ENCODE data around the gene RARA.
A peak's percentile ranks its signal among the peaks of the same experiment; 100 is the strongest.
"Not testable (repeated sequence)": the region's sequence is repeated elsewhere in the genome, so short reads cannot be mapped to it uniquely, and the experiment has no call there.

RARA gene

DNA sequence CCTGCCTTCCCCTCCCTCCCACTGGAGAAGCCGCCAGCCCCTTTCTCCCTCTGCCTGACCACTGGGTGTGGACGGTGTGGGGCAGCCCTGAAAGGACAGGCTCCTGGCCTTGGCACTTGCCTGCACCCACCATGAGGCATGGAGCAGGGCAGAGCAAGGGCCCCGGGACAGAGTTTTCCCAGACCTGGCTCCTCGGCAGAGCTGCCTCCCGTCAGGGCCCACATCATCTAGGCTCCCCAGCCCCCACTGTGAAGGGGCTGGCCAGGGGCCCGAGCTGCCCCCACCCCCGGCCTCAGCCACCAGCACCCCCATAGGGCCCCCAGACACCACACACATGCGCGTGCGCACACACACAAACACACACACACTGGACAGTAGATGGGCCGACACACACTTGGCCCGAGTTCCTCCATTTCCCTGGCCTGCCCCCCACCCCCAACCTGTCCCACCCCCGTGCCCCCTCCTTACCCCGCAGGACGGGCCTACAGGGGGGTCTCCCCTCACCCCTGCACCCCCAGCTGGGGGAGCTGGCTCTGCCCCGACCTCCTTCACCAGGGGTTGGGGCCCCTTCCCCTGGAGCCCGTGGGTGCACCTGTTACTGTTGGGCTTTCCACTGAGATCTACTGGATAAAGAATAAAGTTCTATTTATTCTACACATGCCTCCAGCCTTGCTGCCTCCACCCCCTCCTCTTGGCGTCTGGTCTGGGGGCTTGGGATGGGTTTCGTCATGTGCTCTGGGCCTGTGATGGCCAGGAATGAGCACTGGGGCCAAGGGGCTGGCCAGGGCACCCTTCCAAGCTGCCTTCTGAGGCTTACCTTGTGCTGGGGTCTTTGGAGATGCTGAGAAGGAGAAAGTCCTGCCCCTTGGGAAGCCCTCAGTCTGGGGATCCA lies 48.3 kb downstream of the RARA start:
- DNase-seq (ENCODE audit: low read depth), result no peak

DNA sequence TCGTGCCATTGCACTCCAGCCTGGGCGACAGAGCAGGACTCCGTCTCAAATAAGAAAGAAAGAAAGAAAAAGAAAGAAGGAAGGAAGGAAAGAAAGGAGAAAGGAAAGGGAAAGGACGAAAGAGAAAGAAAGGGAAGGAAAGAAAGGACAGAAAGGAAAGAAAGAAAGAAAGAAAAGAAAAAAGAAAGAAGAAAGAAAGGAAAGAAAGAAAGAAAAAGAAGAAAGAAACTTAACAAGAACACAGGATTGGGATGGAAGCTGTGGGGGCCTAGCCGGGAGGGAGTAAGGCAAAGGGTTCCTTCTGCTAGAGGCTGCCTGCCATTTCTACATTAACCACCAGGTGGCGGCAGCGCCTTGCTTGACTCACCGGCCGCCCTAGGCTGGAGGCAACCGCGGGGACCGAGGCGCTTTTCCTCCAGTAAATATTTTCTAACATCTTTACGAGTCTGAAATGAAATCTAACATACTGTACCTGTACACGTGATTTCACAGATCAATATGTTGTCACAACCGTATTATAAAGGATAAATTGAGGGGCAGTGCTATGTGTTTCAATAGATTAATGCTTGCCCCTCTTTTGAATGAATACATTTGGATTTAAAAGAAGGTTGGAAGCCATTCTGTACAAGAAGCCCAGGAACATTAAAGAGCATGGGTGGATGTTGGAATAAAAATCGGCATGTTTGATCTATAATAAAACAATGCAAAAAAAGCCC lies 49.5 kb downstream of the RARA start:
- DNase-seq (ENCODE audit: low read depth), result peak; percentile 83

DNA sequence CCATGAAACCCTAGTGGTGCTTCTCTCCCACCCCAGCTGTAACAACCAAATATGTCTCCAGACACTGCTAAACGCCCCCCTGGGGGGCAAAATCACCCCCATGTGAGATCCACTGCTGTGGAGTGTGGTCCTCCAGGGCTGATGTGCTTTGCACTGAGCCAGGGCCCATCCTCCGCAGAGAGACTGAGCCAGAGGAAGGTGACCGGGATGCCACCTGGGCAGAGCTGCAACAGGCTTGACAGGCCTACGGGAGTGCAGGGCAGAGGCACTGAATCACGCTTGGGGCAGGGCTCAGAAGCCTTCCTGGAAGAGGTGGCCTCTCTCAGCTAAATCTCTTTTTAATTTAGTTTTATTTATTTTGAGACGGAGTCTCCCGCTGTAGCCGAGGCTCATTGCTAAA lies 51.1 kb downstream of the RARA start:
- no peak for DNase-seq (ENCODE audit: low read depth)

DNA sequence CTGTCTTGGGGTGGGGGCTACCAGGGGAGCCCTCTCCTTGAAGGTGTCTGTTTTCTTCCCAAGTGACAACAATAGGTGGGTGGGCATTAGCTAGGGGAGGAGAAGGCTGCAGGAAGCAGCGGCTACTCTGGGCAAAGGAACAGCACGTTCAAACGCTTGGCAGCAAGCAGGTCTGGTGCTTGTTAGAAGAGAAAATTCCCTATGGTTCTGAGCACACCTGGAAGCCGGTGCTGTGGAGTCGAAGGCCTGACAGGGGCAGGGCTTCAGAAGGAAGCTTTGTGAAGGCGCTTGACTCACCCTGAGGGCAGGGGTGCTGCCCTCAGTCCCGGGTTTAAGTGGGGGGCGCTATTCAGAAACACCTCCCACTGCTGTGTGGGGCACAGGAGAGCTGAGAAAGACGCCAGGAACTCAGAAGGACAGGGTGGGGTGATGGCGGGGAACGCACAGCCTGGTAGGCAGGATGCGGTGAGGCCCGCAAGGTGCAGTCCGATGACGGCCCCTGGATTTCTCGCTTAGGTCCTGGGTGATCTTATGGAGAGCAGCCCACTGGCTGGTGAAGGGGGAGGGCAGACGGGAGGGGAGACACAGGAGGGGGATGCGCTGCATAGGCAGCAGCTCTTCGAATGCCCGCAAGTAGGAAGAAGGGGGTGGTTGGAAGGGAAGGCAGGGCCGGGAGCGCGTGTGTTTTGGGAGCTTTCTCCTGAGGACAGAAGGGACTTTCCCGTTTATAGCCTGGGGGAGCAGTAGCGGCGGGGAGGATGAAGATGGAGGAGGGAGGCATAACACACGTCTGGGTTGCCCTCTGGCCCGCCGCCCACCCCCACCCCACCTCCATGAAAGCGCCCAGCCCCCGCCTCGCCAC lies 52.3 kb downstream of the RARA start:
- no peak for DNase-seq (ENCODE audit: low read depth)

DNA sequence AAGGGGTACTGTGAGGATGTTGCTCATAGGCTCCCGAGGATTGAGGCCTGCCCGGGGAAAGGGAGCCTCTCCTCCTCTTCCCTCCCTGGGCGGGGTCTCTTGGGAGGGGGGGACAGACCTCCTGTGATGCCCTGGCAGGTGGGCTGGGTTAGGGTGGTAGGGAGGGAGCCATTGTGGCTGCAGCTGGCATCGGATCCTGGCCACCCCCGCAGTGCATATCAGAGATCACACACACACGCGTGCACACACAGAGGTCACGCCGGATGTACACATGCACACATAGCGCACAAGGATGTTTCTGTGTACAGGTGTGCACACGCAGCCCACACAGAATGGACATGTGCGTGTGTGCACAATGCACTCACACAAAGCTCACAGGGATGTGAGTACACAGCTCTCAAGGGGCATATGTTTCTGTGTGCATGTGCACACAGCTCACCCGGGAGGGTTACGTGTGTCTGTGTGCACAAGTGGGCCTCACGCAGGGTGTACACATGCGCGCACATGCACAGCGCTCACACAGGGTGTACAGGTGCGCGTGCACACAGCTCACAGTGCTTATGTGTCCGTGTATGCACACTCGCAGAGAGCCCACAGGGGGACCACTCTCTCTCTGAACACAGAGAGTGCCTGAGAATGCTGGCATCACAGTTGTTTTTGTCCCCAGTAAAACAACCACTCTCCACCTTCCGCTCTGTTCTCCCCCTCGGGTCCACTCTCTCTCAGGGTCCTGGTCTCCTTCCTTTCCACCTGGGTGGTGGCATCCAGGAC lies 53.1 kb downstream of the RARA start:
- no peak for DNase-seq (ENCODE audit: low read depth)

DNA sequence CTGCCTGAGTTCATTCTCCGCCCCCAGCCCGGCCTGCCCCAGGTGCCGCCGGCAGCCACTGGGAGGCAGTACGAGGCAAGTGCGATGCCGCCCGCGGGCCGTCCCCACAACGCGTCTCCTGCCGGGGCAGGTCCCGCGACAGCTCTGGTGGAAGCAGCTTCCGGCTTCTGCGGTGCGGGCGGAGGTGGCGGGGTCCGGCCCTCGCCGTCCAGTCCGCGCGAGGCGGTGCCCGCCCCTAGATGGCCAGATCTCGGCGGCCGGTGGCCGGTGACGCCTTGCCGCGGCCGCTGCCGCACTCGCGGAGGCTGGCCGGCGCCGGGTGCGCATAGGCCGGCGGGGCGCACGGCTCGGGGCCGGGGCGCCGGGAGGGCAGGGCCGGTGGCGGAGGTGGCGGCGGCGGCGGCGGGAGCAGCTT lies 53.7 kb downstream of the RARA start:
- peak; percentile 87 for DNase-seq (ENCODE audit: low read depth)

DNA sequence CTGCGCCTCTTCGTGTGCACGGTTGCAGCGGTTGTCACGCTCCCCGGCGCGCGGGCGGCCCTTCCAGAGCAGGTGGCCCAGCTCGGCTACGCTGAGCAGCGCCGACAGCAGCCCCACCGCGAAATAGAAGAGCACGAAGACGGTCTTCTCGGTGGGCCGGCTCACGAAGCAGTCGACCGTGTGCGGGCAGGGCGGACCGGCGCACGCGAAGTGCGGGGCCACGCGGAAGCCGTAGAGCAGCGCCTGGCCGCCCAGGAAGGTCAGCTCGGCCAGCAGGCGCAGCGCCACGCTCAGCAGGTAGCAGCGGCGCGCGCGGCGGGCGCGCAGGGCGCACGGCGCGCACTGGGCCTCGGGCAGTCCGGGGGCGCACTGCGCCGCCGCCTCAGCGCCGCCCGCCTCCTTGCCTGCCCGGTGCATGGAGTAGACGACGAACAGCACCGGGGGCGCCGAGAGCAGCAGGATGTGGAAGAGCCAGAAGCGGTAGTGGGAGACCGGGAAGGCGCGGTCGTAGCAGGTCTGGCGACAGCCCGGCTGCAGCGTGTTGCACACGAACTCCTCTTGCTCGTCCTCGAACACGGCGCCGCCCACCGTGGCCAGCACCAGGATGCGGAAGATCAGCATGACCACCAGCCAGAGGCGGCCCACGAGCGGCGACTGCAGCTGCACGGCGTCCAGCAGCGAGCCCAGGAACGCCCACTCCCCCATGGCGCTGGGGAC lies 54.3 kb downstream of the RARA start:
- no peak for DNase-seq (ENCODE audit: low read depth)

DNA sequence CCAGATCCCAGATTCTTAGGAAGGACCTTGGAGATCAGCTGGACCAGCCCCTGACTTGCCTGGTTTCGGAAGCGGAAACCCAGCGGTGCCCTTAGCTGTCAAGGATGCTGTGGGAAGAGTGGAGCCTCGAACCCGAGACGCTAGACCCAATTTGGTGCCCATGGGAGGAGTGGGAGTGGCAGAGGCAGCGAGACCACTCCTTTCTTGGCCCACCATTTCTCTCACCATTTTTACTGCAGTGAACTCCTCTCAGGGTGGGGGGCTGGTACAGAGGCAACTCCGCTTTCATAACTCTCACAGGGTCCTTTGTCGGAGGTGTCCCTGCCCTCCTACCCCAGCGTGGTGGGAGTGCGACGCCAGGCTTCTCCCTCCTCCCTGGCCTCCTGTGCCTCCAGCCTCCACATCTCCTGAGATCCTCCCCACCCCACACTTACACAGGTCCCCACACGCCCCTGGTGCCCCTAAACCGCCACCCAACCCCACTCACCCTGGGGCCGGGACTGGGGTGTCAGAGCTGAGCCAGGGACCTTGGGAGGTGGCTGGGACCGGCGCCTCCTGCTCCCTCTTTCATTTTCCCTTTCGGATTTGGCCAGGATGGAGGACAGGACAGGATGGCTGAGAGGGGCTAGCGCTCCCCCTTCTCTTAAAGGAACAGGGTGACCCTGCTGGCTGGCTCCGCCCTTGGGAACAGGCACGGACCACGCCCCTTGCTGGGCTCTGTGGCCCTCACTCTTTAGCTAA lies 55.3 kb downstream of the RARA start, which contains the start of gene GJD3:
Gene GJD3 (minus strand): TSS at position 617 of the 741 bp plus-strand sequence. CDS start 922 bp downstream, outside the sequence.
- DNase-seq (ENCODE audit: low read depth), result no peak

DNA sequence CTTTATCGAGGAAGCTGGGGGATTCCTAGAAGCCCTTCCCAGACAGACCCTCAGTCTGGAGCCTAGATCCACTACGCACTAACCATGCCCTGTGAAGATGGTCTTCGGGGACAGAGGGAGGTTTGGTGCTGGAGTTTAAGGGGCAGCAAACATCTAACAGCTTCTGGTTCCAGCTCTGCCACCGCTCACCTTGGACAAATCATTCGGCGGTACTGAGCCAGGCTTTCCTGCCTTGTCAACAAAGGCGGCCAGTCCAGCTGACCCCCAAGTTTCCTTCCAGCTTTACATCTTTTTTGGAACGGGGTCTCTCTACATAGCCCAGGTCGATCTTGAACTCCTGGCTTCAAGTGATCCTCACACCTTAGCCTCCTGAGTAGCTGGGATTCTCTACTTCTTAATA lies 55.9 kb downstream of the RARA start:
- DNase-seq (ENCODE audit: low read depth), result no peak

DNA sequence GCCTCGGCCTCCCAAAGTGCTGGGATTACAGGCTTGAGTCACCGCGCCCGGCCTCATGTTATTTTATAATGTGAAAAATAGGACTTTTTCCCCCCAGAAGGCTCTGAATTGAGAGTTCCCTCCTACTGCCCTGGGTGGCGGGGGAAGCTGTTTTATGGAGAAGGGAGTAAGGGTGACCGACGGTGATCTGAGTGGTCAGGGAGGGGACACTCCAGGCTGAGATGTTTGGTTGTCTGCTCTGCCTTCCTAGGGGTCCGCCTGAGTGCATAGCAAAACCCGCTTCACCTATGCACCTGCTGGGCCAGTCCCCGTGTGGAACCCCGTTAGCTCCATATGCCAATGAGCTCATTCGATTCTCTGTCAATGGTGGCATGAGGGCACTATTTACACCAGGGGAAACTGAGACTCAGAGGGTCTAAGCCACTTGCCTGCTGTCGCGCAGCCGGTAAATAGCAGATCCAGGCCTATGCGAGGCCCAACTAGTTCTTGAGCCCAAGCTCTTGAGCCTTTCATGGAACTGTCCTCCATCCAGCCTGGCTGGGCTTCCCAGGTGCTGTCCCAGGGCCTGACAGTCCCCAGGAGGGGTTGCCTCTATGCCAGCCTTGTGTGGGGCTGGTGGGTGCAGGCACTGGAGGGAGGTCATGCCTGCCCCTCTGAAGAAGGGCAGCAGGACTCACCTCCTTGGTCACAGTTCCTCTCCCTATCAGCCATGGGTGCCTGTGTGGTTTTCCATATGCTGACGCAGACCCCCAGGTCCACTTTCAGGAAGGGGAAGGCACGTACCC lies 57.3 kb downstream of the RARA start:
- no peak for DNase-seq (ENCODE audit: low read depth)

DNA sequence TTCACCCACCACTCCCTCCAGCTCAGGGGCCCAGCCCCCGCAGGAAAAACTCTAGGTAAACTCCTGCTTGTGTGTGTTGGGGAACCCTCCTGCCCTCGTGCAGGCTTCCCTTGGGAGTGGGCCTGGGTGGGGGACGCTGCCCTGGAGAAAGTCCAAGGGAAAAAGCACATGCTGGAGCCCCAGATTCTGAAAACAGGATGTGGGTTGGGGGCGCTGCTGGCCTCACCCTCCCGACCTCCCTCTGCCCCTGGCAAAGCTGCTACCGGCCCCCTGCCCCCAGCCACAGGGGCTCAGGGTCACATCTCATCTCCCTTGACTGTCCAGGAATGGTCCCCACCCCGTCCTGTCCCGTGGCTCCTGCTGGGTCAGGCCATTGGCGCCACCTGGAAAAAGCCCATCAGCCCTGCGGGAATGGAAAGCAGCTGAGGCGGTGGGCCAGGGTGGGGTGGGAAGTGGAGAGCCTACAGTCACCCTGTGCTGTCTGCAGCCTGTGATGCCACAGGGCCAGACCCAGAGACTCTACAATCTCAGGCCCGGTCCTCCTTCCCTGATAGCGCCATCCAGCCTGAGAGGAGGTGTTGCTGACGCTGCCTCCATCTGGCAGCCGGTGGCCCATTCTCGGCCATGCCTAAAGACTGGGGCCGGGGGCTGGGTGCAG lies 58.0 kb downstream of the RARA start:
- DNase-seq (ENCODE audit: low read depth), result no peak

DNA sequence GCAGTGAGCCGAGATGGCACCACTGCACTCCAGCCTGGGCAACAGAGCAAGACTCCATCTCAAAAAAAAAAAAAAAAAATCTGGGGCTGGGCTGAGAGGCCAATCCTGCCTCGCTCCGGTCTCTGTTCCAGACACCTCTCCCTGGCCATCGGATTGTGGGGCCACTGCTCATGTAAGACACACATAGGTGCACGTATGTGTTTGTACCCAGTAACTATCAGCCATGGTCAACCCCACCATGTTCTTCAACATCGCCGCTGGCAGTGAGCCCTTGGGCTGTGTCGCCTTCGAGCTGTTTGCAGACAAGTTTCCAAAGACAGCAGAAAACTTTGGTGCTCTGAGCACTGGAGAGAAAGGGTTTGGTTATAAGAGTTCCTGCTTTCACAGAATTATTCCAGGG lies 58.7 kb downstream of the RARA start:
- DNase-seq (ENCODE audit: low read depth), result not testable (repeated sequence)

DNA sequence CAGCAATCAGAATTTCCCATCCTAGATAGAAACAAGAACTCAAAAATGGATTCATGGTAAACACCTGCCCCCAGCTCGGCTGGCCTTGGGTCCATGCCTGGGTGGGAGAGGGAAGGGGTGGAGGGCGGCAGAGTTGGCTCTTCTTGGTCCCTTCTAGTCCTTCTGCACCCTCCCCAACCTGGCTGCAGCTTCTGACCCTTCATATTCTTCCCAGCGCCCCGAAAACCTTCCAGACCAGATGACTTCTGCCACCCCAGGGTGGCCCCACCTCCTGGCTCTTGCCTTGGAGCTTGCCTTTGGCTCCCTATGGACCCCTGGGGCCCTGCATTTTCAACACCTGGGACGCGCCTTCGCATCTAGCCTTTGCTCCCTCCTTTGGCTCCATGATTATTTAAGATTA lies 60.9 kb downstream of the RARA start:
- DNase-seq (ENCODE audit: low read depth), result no peak

DNA sequence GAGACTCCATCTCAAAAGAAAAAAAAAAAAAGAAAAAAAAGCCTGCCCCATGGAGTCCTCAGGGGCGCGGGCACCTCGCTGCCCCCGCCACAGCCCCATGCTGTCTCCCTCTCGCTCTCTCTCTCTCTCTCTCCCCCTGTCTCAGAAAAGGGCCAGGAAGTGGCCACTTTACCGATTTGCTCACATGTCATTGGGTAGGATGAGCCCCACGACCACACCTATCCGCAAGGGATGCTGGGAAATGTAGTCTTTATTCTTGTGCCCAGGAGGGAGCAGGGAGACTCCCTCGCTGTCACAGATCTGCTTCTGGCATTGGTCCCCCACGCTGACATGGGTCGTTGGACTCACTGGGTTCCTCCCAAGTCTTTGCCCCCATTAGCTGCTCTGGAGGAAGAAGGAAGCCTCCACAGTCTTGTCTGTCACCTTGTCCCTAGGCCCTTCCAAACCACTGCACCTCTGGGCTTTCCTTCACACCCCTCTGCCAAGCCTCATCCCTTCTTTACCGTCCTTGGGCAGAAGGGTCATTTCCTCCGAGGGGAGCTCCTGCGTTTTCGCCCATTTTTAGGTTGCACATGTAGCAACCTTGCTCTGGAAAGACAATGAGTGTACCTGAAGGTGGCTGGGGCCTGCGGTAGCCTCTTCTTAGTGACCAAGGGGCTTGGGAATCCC lies 62.4 kb downstream of the RARA start:
- no peak for DNase-seq (ENCODE audit: low read depth)

DNA sequence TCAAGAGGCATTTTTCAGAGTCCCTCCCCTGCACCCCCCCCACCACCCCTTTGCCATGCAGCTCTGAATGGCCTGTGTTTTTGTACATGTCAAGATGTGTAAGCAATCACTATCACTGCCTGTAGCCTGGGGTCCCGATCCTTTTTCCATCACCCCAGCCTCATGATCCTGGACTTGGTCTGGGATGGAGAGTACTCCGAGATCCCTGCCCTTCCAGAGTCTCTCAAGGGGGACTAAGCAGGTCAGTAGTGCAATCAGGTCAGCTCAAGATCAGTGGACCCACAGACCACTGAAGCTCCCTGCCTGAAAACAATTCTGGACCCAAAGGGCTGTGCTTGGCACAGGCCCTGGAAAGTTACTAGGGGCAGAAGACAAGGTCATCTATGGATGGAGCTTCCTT lies 63.1 kb downstream of the RARA start:
- no peak for DNase-seq (ENCODE audit: low read depth)

DNA sequence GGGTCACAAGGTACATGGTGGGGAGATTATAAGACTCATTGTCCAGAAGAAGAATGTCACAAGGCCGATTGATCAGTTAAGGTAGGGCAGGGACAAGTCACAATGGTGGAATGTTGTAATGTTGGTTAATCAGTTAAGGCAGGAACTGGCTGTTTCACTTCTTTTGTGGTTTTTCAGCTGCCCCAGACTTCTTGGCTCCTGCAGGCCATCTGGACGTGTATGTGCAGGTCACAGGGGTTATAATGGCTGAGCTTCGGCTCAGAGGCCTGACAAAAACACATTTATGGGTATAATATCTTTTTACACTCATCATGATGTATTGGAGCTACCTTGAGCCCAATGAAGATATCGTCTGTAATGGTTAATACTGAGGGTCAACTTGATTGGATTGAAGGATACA lies 63.7 kb downstream of the RARA start:
- DNase-seq (ENCODE audit: low read depth), result not testable (repeated sequence)

DNA sequence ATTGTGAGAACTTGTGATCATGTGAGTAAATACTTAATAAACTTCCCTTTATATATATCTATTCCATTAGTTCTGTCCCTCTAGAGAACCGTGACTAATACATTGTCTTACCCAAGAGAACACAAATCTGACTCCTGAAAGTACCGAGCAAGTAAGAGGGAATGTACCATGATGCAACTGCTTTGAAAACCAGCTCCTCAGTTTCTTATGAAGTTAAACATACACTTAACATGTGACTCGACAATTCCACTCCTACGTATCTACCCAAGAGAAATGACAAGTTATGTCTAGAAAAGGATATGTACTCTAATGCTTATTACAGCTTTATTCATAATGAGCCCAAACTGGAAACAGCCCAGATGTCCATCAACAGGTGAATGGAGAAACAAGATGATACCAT lies 64.3 kb downstream of the RARA start:
- DNase-seq (ENCODE audit: low read depth), result no peak

DNA sequence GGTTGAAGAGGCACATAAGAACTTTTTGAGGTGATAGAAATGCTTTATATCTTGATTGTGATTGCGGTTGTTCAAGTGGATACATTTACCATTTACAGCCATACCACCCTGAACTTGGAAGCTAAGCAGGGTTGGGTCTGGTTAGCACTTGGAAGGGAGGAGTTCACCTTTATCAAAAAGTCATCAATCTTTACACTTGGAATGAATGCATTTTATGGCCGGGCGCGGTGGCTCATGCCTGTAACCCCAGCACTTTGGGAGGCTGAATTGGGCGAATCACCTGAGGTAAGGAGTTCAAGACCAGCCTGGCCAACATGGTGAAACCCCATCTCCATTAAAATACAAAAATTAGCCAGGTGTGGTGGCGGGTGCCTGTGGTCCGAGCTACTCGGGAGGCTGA lies 65.0 kb downstream of the RARA start:
- no peak for DNase-seq (ENCODE audit: low read depth)
